AG04449 (cell line): Measurements from ENCODE around the gene TST.

Experiments used
- CTCF ChIA-PET: fragments of 350-600 bp; formaldehyde crosslinking; extraction: SDS; loops from one replicate; lab custom pipeline; 2021; ENCODE audit warnings: antibody characterized with exemption; lab: Yijun Ruan, JAX
- POLR2A ChIA-PET: fragments of 400-600, 350-600 bp; formaldehyde crosslinking; extraction: SDS; loops from one replicate; lab custom pipeline; 2020; ENCODE audit warnings: antibody characterized with exemption, inconsistent platforms; lab: Yijun Ruan, JAX
- DNase-seq: peaks from one replicate; pipeline ENCODE4 v3.0.0-alpha.2; 2010; ENCODE audit warnings: low read depth, low spot score
- H3K4me3 ChIP-seq: 2 replicates; pipeline ENCODE4 v1.5.1; 2011; ENCODE audit warnings: low read depth, mild to moderate bottlenecking, control low read depth, low read length
- TF ChIP-seq, protein P1 (sequence below): IDR thresholded peaks from one replicate; pipeline ENCODE4 v1.5.1; 2011; ENCODE audit warnings: mild to moderate bottlenecking, moderate library complexity, low read length, control low read depth, inconsistent platforms; ENCODE audit not compliant: insufficient read depth; ENCODE audit errors: missing control alignments

Gene TST

DNA sequence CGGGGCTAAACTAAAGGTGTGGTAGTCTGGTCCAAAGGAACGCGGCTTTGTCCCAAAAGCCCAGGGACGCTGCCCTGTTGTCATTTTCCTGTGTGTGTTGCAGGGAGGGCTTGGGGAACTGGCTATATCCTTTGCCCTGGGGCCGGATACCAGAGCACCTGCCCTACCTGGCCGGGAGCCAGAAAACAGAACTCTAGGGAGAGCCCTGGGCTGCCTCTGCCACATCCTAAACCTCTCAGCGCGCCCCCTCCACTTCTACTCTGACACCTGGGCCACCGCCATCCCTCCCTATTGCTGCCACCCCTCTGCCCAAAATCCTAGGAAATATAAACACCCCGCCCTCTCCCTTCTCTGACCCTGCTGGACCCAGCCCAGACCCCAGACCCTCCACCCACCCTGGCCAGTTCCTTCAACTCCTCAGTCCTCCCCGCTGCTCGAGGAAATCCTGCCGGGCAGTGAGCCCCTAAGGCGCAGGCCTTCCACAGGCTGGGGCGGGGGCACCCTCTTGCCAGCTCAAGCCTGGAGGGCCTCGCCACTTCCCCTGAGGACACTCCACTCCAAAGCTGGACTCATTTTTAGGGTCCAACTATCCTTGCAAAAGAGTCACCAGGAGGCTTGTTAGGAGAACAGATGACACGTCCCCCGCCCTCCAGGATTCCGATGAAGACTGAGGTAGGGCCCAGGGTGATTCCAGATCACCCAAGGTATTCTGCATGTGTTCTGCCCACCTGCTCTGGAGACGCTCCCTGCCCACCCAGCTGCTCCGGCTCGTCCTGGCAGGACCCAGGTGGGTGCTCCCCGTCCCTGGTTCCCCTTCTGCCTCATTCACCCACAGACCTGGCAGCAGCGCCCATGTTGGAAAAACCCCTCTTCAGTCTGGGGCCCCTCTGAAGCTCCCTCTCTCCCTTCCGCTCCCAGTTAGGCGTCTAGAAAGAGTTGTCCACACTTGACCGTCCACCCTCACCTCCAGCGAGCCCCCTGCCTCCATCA lies 44.5 kb upstream of the TST start:
- H3K4me3 ChIP-seq: no peak overlapping the region
- CTCF ChIA-PET: interaction anchor here (0.7 to 1.6 kb wide), 3 partner anchors 9 to 136 kb away, joined by 3 to 4 read pairs (median 4); no protein-coding TSS in a partner anchor
- DNase-seq: no peak
- POLR2A ChIA-PET: no interaction called here
- TF ChIP-seq, protein P1, sequence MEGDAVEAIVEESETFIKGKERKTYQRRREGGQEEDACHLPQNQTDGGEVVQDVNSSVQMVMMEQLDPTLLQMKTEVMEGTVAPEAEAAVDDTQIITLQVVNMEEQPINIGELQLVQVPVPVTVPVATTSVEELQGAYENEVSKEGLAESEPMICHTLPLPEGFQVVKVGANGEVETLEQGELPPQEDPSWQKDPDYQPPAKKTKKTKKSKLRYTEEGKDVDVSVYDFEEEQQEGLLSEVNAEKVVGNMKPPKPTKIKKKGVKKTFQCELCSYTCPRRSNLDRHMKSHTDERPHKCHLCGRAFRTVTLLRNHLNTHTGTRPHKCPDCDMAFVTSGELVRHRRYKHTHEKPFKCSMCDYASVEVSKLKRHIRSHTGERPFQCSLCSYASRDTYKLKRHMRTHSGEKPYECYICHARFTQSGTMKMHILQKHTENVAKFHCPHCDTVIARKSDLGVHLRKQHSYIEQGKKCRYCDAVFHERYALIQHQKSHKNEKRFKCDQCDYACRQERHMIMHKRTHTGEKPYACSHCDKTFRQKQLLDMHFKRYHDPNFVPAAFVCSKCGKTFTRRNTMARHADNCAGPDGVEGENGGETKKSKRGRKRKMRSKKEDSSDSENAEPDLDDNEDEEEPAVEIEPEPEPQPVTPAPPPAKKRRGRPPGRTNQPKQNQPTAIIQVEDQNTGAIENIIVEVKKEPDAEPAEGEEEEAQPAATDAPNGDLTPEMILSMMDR: no peak

DNA sequence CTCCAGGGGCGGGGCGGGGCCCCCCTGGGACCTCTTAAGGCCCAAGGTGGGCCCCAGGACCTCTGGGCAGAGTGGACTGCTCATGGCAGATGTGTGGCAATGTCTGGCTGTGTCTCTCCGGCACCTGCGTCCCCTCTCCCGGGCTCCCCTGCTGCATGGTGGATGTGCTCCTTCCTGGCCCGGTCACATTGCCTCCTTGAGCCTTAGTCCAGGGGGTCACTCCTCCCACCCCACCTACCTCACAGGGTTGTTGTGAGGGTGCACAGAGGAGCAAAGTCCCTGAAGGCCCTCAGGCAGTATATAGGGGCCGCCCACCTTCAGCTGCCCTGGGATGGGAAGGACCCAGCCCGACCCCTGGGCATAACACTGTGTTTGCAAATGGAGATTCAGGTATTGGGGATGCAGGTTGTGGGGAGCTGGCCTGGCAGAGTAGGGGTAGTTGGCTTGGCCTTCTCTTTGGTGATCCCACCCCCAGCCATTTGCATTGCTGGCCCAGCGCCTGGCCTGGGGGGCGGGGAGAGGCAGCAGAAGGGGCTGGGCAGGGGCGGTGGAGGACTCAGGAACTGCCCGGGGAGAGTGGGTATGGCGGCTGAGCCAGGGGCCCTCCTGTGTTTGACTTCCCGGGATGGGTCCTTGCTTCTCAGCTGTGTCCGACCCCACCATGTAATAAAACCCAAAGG lies 43.6 kb upstream of the TST start:
- ChIA-PET POLR2A (no interaction called here), CTCF (interaction anchor here (1.6 kb wide), 1 partner anchor 137 kb away, joined by 4 read pairs; no protein-coding TSS in a partner anchor)
- H3K4me3 ChIP-seq: no peak overlapping the region
- DNase-seq: no peak
- TF ChIP-seq, protein P1: no peak

DNA sequence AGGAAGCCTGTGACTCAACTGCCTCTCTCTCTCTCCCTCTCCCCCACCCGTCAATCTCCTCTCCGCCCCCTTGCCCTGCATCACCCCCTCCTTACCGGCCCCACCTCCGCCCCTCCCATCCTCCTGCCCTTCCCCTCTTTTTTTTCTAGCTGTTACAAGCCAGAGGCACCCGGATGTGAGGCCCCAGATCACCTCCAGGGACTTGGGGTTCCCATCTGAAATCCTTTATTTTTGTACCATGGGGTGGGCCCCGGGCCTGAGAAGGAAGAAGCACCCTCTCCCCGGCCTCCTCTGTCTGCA lies 43.1 kb upstream of the TST start:
- ChIA-PET CTCF (interaction anchor here (1.4 kb wide), 1 partner anchor 15 kb away, joined by 6 read pairs; no protein-coding TSS in a partner anchor), POLR2A (no interaction called here)
- no peak overlapping the region for H3K4me3 ChIP-seq
- TF ChIP-seq, protein P1: no peak
- DNase-seq: no peak

DNA sequence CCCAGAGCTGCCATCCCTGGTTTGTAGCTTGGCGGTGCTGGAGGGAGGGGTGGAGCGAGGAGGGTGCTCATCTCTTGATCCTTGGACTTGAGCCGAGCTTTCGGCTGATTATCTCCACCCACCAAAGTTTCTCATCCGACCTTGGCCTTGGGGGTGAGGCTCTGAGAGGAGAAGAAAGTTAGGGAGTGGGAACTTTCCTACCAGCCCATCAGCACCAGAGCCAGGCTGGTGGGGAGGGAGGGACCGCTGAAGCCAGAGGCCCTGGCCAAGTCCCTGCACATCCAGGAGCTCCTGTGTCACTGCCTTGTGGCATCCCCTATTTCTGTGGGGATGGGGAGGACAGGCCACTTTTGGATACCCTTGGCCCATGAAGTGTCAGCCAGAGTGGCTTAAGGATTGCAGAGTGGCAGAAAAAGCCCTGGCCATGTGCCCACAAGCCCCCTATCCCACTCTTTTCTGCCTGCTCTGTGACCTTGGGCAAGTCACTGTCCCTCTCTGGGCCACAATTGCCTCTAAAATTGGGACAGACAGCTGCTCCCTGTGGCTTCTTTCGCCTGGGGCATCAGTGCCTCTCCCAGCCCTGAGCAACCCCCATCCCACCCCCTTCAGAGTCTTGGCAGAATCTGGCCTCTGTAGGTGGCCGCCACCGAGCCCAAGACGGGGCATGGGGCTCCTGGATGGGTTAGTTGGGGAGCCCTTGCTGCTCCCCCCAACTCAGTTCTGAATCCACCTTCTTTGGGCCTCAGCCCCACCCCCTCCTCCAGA lies 42.5 kb upstream of the TST start:
- no peak for DNase-seq
- TF ChIP-seq, protein P1: no peak
- no peak overlapping the region for H3K4me3 ChIP-seq
- ChIA-PET POLR2A (no interaction called here), CTCF (interaction anchor here (1.1 to 1.4 kb wide), 2 partner anchors 15 to 138 kb away, joined by 3 to 6 read pairs; no protein-coding TSS in a partner anchor)

DNA sequence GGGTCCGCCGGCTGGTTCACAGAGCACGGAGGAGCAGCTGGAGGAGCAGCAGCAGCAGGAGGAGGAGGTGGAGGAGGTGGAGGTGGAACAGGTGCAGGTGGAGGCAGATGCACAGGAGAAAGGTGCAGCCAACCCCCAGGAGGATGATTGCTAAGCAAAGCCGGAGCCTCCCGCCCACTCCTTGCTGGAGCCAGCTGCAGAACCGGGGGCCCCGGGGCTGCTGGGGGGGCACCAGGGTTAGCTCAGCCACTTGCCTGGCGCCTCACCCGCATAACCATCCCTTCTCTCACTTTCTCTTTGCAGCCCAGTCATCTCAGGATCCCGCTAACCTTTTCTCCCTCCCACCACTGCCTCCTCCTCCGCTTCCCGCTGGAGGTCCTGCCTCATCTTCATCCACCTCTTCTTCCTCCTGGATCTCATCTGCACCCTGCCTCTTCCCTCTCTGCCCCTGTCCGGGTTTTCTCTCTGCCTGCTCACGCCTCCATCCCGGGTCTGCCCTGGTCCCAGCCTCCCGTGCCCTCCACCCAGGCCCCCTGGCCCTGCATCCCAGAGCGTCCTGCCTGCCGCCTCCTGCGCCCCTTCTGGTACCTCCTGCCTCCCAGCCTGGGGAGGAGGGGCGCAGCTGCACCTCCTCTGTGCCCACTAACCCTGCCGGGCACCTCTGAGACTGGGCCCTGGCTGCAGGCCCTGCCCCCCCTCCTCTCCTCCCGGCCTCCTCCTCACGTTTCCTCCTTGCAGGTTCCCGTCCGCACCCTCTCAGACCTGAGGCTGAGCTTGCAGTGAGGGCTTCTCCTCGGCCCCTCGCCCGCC lies 41.8 kb upstream of the TST start:
- DNase-seq: no peak
- POLR2A ChIA-PET: no interaction called here
- no peak overlapping the region for H3K4me3 ChIP-seq
- TF ChIP-seq, protein P1: no peak
- CTCF ChIA-PET: interaction anchor here (1.1 to 1.4 kb wide), 2 partner anchors 16 to 138 kb away, joined by 3 to 6 read pairs; no protein-coding TSS in a partner anchor
